Panc1 (cell line): Measurements from ENCODE around the gene MAPK8IP3.

Source experiments
- POLR2AphosphoS5 ChIP-seq: IDR thresholded peaks from 2 replicates; pipeline ENCODE4 v1.6.1; 2012; ENCODE audit warnings: mild to moderate bottlenecking, low read depth, low read length, moderate library complexity
- REST ChIP-seq, 2 experiments: IDR thresholded peaks; 2 replicates each; pipeline ENCODE4 v1.6.1; 2011 to 2012; ENCODE audit warnings: low read depth in 2 of 2, control low read depth in 1 of 2, low read length in 1 of 2, mild to moderate bottlenecking in 1 of 2, moderate library complexity in 1 of 2; ENCODE audit not compliant: insufficient read depth in 1 of 2
- TF ChIP-seq, protein P1 (sequence below): fragments of 450-650 bp; IDR thresholded peaks from 2 replicates; pipeline ENCODE4 v1.5.1; 2017; ENCODE audit warnings: mild to moderate bottlenecking

- TF ChIP-seq, protein P1, sequence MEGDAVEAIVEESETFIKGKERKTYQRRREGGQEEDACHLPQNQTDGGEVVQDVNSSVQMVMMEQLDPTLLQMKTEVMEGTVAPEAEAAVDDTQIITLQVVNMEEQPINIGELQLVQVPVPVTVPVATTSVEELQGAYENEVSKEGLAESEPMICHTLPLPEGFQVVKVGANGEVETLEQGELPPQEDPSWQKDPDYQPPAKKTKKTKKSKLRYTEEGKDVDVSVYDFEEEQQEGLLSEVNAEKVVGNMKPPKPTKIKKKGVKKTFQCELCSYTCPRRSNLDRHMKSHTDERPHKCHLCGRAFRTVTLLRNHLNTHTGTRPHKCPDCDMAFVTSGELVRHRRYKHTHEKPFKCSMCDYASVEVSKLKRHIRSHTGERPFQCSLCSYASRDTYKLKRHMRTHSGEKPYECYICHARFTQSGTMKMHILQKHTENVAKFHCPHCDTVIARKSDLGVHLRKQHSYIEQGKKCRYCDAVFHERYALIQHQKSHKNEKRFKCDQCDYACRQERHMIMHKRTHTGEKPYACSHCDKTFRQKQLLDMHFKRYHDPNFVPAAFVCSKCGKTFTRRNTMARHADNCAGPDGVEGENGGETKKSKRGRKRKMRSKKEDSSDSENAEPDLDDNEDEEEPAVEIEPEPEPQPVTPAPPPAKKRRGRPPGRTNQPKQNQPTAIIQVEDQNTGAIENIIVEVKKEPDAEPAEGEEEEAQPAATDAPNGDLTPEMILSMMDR, result no peak
- TF ChIP-seq POLR2AphosphoS5 (no peak), REST (IDR thresholded peaks at IDR 0.05; ENCODE audit: insufficient read depth in 1 of 2, low read depth in 2 of 2, low read length in 1 of 2) (no peak)
Measured at GRCh38 chr16:1677339-1677738, 28.7 kb upstream of the MAPK8IP3 start.
